ENCODE measurements around the gene ARRB1. TPM values are rescaled to one million over a fixed set of nuclear protein-coding genes. Genes with fewer than 3 reads are reported as not detected.
A peak's percentile ranks its signal among the peaks of the same experiment; 100 is the strongest.

ARRB1 gene
- total and polyA plus RNA-seq, 2 of the 13 experiments (the other 11 are each of a cell fraction or from before 2014, with no cell fraction given): 22.5 to 35.7 TPM

GRCh38 chr11:75371949-75372876 lies 20.8 kb upstream of the ARRB1 start (continued):
- TF ChIP-seq ZGPAT (CRISPR knock-in tag; IDR thresholded peaks at IDR 0.05): peak; percentile 60; the same call in 1 of the 2 replicates
- TF ChIP-seq ZBTB10 (CRISPR knock-in tag; IDR thresholded peaks at IDR 0.05; ENCODE audit: borderline replicate concordance): no peak
- no peak for TF ChIP-seq DBP (CRISPR knock-in tag; IDR thresholded peaks at IDR 0.05; ENCODE audit: not compliant biosample characterization)
- peak in 1 of 2 experiments; percentile 27; a peak in 1 of 4 replicates for TF ChIP-seq MAFK (conservative IDR thresholded peaks at IDR 0.05 in 1 of 2, IDR thresholded peaks at IDR 0.05 in 1 of 2; ENCODE audit: low read length in 2 of 2)
- no peak for TF ChIP-seq ZNF251 (CRISPR knock-in tag; IDR thresholded peaks at IDR 0.05)
- no peak for TF ChIP-seq SNAPC4 (CRISPR knock-in tag; IDR thresholded peaks at IDR 0.05)
- no peak for TF ChIP-seq CREB1 (IDR thresholded peaks at IDR 0.05)
- TF ChIP-seq CREB1 (CRISPR knock-in tag; IDR thresholded peaks at IDR 0.05): no peak
- TF ChIP-seq ZNF75D (CRISPR knock-in tag; IDR thresholded peaks at IDR 0.05; ENCODE audit: borderline replicate concordance): no peak
- TF ChIP-seq NCOA2 (CRISPR knock-in tag; IDR thresholded peaks at IDR 0.05): 0 out of 2 replicates have a peak, but pooled peaks have one; percentile 50
- peak; percentile 54; the same call in 1 of the 2 replicates for TF ChIP-seq CREM (IDR thresholded peaks at IDR 0.05)
- no peak for TF ChIP-seq CREM (CRISPR knock-in tag; IDR thresholded peaks at IDR 0.05)
- no peak for TF ChIP-seq SP2 (CRISPR knock-in tag; IDR thresholded peaks at IDR 0.05)
- TF ChIP-seq ZNF749 (CRISPR knock-in tag; IDR thresholded peaks at IDR 0.05; ENCODE audit: borderline replicate concordance): no peak
- TF ChIP-seq ZNF329 (CRISPR knock-in tag; IDR thresholded peaks at IDR 0.05; ENCODE audit: low read depth): no peak
- no peak for TF ChIP-seq PHF5A (CRISPR knock-in tag; IDR thresholded peaks at IDR 0.05; ENCODE audit: low read depth, unreplicated experiment)
- TF ChIP-seq ZBTB25 (CRISPR knock-in tag; IDR thresholded peaks at IDR 0.05): peak; percentile 61
